K562 treated with DMSO at 1 percent for 48 hours (cell line): Measurements from ENCODE around the gene KLK1. TPM values are rescaled to one million over a fixed set of nuclear protein-coding genes. Genes with fewer than 3 reads are reported as not detected.

Source experiments
- total RNA-seq: library from RNA; unstranded; fragments of 300-600 nt; gene quantifications from 2 replicates; pipeline ENCODE4 v1.2.3, GENCODE V29; 2022; ENCODE audit warnings: low replicate concordance; ENCODE audit errors: extremely low read depth

The KLK1 gene
- total RNA-seq = not detected in 2 replicates

GRCh38 chr19:50823389-50824042, at the start of gene KLK1:
Gene KLK1, minus strand, starts transcription at chr19:50823787. Its CDS starts 39 bp downstream, at chr19:50823748.

DNA sequence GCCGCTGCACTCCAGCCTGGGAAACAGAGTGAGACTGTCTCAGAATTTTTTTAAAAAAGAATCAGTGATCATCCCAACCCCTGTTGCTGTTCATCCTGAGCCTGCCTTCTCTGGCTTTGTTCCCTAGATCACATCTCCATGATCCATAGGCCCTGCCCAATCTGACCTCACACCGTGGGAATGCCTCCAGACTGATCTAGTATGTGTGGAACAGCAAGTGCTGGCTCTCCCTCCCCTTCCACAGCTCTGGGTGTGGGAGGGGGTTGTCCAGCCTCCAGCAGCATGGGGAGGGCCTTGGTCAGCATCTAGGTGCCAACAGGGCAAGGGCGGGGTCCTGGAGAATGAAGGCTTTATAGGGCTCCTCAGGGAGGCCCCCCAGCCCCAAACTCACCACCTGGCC, 49.5 kb upstream of the KLK1 start, which contains the start of gene KLK2:
KLK2 (plus strand) TSS at position 384 of the 400 bp plus-strand sequence. CDS start 35 bp downstream, outside the sequence.

GRCh38 chr19:50854636-50855410, 31.2 kb upstream of the KLK1 start, which contains the start of gene KLK3:
Gene KLK3, plus strand, starts transcription at chr19:50854915. Its CDS starts 41 bp downstream, at chr19:50854956.

GRCh38 chr19:50833117-50833801, 9.7 kb upstream of the KLK1 start, which contains the start of gene KLK15:
Gene KLK15, minus strand, starts transcription at chr19:50833574. Its CDS starts 2,082 bp downstream, at chr19:50831492.

GRCh38 chr19:50790396-50790795, 33.2 kb downstream of the KLK1 start, which contains the start of gene ACP4:
Gene ACP4, plus strand, starts transcription at chr19:50790415. Its CDS starts 0 bp downstream, at chr19:50790415.

DNA sequence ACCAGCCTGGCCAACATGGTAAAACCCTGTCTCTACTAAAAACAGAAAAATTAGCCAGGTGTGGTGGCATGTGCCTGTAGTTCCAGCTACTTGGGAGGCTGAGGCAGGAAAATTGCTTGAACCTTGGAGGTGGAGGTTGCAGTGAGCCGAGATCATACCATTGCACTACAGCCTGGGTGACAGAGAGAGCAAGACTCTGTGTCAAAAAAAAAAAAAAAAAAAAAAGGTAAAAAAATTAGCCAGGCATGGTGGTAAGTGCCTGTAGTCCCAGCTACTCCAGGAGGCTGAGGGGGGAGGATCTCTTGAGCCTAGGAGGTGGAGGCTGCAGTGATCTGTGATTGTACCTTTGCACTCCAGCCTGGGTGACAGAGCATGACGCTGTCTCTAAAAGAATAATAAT, 53.4 kb downstream of the KLK1 start, which contains the start of gene GPR32:
GPR32 (plus strand) TSS at position 301 of the 400 bp plus-strand sequence. CDS start 137 bp downstream, outside the sequence.

Other genes starting within 250 kb of the KLK1 start
- gene SYT3, start 183.9 kb downstream of the KLK1 start, total RNA-seq = not detected in 2 replicates
- gene C19orf81, start 174.3 kb downstream of the KLK1 start, total RNA-seq = not detected in 2 replicates
- gene SHANK1, start 104.0 kb downstream of the KLK1 start, total RNA-seq = not detected in 2 replicates
- not detected in 2 replicates for gene CLEC11A, start 100.4 kb downstream of the KLK1 start, total RNA-seq
- gene GPR32, start 53.3 kb downstream of the KLK1 start, total RNA-seq = not detected in 2 replicates
- not detected in 2 replicates for gene ACP4, start 33.4 kb downstream of the KLK1 start, total RNA-seq
- not detected in 2 replicates for gene KLK15, start 9.8 kb upstream of the KLK1 start, total RNA-seq
- gene KLK3, start 31.1 kb upstream of the KLK1 start, total RNA-seq = not detected in 2 replicates
- not detected in 2 replicates for gene KLK2, start 49.7 kb upstream of the KLK1 start, total RNA-seq
- not detected in 2 replicates for gene KLK4, start 87.6 kb upstream of the KLK1 start, total RNA-seq
- not detected in 2 replicates for gene KLK5, start 129.3 kb upstream of the KLK1 start, total RNA-seq
- not detected in 2 replicates for gene KLK6, start 145.8 kb upstream of the KLK1 start, total RNA-seq
- not detected in 2 replicates for gene KLK7, start 160.1 kb upstream of the KLK1 start, total RNA-seq
- not detected in 2 replicates for gene KLK8, start 177.8 kb upstream of the KLK1 start, total RNA-seq
- not detected in 2 replicates for gene KLK10, start 195.9 kb upstream of the KLK1 start, total RNA-seq
- gene KLK11, start 202.8 kb upstream of the KLK1 start, total RNA-seq = not detected in 2 replicates
- not detected in 2 replicates for gene KLK12, start 211.2 kb upstream of the KLK1 start, total RNA-seq
- not detected in 2 replicates for gene KLK13, start 241.3 kb upstream of the KLK1 start, total RNA-seq